ENCODE measurements around the gene SHKBP1.

- TF ChIP-seq, protein P1, sequence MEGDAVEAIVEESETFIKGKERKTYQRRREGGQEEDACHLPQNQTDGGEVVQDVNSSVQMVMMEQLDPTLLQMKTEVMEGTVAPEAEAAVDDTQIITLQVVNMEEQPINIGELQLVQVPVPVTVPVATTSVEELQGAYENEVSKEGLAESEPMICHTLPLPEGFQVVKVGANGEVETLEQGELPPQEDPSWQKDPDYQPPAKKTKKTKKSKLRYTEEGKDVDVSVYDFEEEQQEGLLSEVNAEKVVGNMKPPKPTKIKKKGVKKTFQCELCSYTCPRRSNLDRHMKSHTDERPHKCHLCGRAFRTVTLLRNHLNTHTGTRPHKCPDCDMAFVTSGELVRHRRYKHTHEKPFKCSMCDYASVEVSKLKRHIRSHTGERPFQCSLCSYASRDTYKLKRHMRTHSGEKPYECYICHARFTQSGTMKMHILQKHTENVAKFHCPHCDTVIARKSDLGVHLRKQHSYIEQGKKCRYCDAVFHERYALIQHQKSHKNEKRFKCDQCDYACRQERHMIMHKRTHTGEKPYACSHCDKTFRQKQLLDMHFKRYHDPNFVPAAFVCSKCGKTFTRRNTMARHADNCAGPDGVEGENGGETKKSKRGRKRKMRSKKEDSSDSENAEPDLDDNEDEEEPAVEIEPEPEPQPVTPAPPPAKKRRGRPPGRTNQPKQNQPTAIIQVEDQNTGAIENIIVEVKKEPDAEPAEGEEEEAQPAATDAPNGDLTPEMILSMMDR (IDR thresholded peaks at IDR 0.05): no peak
- no peak for TF ChIP-seq POLR2A (IDR thresholded peaks at IDR 0.05)
These were observed 37.3 kb downstream of the SHKBP1 start for GRCh38 chr19:40613690-40614621.

Data from testis (tissue), 2 donors.